CD14-positive monocyte (primary cell): Measurements from ENCODE around the gene WDR89. TPM values are rescaled to one million over a fixed set of nuclear protein-coding genes. Genes with fewer than 3 reads are reported as not detected.
"Not testable (repeated sequence)": the region's sequence is repeated elsewhere in the genome, so short reads cannot be mapped to it uniquely, and the experiment has no call there.

Source experiments
- DNase-seq, 3 donors: peaks; one replicate each; pipeline ENCODE4 v3.0.0-alpha.2; 2011 to 2022
- H2AFZ ChIP-seq: 2 replicates; pipeline ENCODE4 v1.6.0; 2012; ENCODE audit warnings: mild to moderate bottlenecking, low read depth, low read length, inconsistent platforms; ENCODE audit not compliant: insufficient read depth, poor library complexity, severe bottlenecking
- H3K27ac ChIP-seq, 2 donors: 1 replicate in 1 of 2; 2 replicates in 1 of 2; pipeline ENCODE4 v1.5.1; 2012 to 2013; ENCODE audit warnings: low read length in 2 of 2, control low read depth in 1 of 2, inconsistent platforms in 1 of 2, low read depth in 1 of 2, mild to moderate bottlenecking in 1 of 2
- H3K27me3 ChIP-seq, 2 donors: one replicate each; pipeline versions ENCODE4 v1.6.0 to v1.6.1; 2011 to 2013; ENCODE audit warnings: low read length in 2 of 2; ENCODE audit not compliant: control insufficient read depth in 2 of 2, insufficient read depth in 2 of 2
- H3K36me3 ChIP-seq, 2 donors: replicated peaks in 1 of 2; 1 replicate in 1 of 2; 2 replicates in 1 of 2; pipeline versions ENCODE4 v1.5.1 to v1.6.1; 2012 to 2013; ENCODE audit warnings: low read length in 2 of 2, control low read depth in 1 of 2, inconsistent platforms in 1 of 2, mild to moderate bottlenecking in 1 of 2; ENCODE audit not compliant: insufficient read depth in 2 of 2, control insufficient read depth in 1 of 2
- H3K4me1 ChIP-seq, 2 donors: 1 replicate in 1 of 2; 2 replicates in 1 of 2; pipeline versions ENCODE4 v1.5.1 to v1.6.1; 2012 to 2013; ENCODE audit warnings: low read length in 2 of 2, control low read depth in 1 of 2, inconsistent platforms in 1 of 2, mild to moderate bottlenecking in 1 of 2, moderate library complexity in 1 of 2; ENCODE audit not compliant: insufficient read depth in 2 of 2, control insufficient read depth in 1 of 2
- H3K4me2 ChIP-seq: replicated peaks from 2 replicates; pipeline ENCODE3; 2012; ENCODE audit warnings: low read length, moderate library complexity, mild to moderate bottlenecking; ENCODE audit not compliant: poor library complexity, severe bottlenecking; ENCODE audit errors: extremely low read depth
- H3K4me3 ChIP-seq, 3 experiments: fragments of 200-600 bp in 1 of 3; sonication (generic) in 1 of 3; replicated peaks in 1 of 3; 1 replicate in 2 of 3; 2 replicates in 1 of 3; pipeline ENCODE4 v1.5.1; 2011 to 2013; ENCODE audit warnings: low read length in 3 of 3, mild to moderate bottlenecking in 3 of 3, control low read depth in 2 of 3, low read depth in 2 of 3, inconsistent platforms in 1 of 3, moderate library complexity in 1 of 3
- H3K79me2 ChIP-seq: 2 replicates; pipeline ENCODE4 v1.6.0; 2012; ENCODE audit warnings: mild to moderate bottlenecking, control low read depth, inconsistent platforms, low read length, moderate library complexity; ENCODE audit not compliant: insufficient read depth
- H3K9ac ChIP-seq: 2 replicates; pipeline ENCODE4 v1.6.0; 2017; ENCODE audit warnings: low read length, mild to moderate bottlenecking; ENCODE audit not compliant: insufficient read depth, poor library complexity, severe bottlenecking
- H3K9me3 ChIP-seq, 2 donors: replicated peaks in 1 of 2; 1 replicate in 1 of 2; 2 replicates in 1 of 2; pipeline versions ENCODE4 v1.5.1 to v1.6.1; 2012 to 2013; ENCODE audit warnings: low read length in 2 of 2, control low read depth in 1 of 2; ENCODE audit not compliant: control insufficient read depth in 1 of 2, insufficient read depth in 1 of 2
- H4K20me1 ChIP-seq: 2 replicates; pipeline ENCODE4 v1.6.0; 2012; ENCODE audit warnings: mild to moderate bottlenecking, low read length, control low read depth, moderate library complexity; ENCODE audit not compliant: insufficient read depth
- H3K27ac Mint-ChIP-seq, 7 donors: one replicate each; pipeline ENCODE4 v1.8.0; 2020; ENCODE audit warnings: mild to moderate bottlenecking in 7 of 7, mixed read lengths in 7 of 7, moderate library complexity in 6 of 7, inconsistent platforms in 2 of 7
- H3K27me3 Mint-ChIP-seq, 3 donors: one replicate each; pipeline ENCODE4 v1.8.0; 2021 to 2022; ENCODE audit warnings: low read depth in 3 of 3, mild to moderate bottlenecking in 3 of 3, mixed read lengths in 3 of 3, moderate library complexity in 3 of 3, inconsistent platforms in 1 of 3
- H3K36me3 Mint-ChIP-seq, 2 donors: one replicate each; pipeline ENCODE4 v1.8.0; 2020; ENCODE audit warnings: mixed read lengths in 2 of 2, inconsistent platforms in 1 of 2, mild to moderate bottlenecking in 1 of 2
- H3K4me1 Mint-ChIP-seq: one replicate; pipeline ENCODE4 v1.8.0; 2020; ENCODE audit warnings: mild to moderate bottlenecking, mixed read lengths
- H3K4me3 Mint-ChIP-seq, 2 donors: one replicate each; pipeline ENCODE4 v1.8.0; 2020; ENCODE audit warnings: mild to moderate bottlenecking in 2 of 2, mixed read lengths in 2 of 2, moderate library complexity in 1 of 2
- H3K9me3 Mint-ChIP-seq, 7 donors: one replicate each; pipeline ENCODE4 v1.8.0; 2020 to 2022; ENCODE audit warnings: mixed read lengths in 7 of 7, mild to moderate bottlenecking in 6 of 7, moderate library complexity in 6 of 7, inconsistent platforms in 2 of 7
- WGBS: methylation state at CpG from one replicate; pipeline ENCODE4 v1.1.5; 2013; ENCODE audit warnings: missing lambda C conversion rate; ENCODE audit not compliant: insufficient coverage; 5-methylcytosine and 5-hydroxymethylcytosine counted together
- intact Hi-C, 2 donors: fragments of 100-400 bp; cut with micrococcal nuclease; formaldehyde crosslinking; loops; one replicate each; pipeline versions ENCODE4 v1.15.0 to v1.15.1; 2023
- polyA plus RNA-seq, 3 donors: library from polyadenylated mRNA; depleted of rRNA in 1 of 3; unstranded in 2 of 3; stranded (reverse) in 1 of 3; fragments of 300-500 nt in 2 of 3; fragments of >200 nt in 1 of 3; fragmentation: Illumina TruSeq in 2 of 3; gene quantifications; 1 replicate in 2 of 3; 2 replicates in 1 of 3; pipeline ENCODE4 v1.2.3, GENCODE V29; 2012 to 2021
- TF ChIP-seq, protein P1 (sequence below): fragments of 200-600 bp; IDR thresholded peaks from one replicate; pipeline ENCODE4 v1.8.0; 2022; ENCODE audit warnings: antibody characterized with exemption, mild to moderate bottlenecking

Gene WDR89
- polyA plus RNA-seq, 3 donors, result 2.1 to 3.6 (median 2.2) TPM

GRCh38 chr14:63624701-63625100, 17.0 kb downstream of the WDR89 start:
- H3K4me3 Mint-ChIP-seq, result no peak overlapping the region
- TF ChIP-seq, protein P1, sequence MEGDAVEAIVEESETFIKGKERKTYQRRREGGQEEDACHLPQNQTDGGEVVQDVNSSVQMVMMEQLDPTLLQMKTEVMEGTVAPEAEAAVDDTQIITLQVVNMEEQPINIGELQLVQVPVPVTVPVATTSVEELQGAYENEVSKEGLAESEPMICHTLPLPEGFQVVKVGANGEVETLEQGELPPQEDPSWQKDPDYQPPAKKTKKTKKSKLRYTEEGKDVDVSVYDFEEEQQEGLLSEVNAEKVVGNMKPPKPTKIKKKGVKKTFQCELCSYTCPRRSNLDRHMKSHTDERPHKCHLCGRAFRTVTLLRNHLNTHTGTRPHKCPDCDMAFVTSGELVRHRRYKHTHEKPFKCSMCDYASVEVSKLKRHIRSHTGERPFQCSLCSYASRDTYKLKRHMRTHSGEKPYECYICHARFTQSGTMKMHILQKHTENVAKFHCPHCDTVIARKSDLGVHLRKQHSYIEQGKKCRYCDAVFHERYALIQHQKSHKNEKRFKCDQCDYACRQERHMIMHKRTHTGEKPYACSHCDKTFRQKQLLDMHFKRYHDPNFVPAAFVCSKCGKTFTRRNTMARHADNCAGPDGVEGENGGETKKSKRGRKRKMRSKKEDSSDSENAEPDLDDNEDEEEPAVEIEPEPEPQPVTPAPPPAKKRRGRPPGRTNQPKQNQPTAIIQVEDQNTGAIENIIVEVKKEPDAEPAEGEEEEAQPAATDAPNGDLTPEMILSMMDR, result no peak
- H3K4me1 Mint-ChIP-seq, result no peaks in the 10 kb centered on the region
- Histone ChIP-seq H3K4me1 (no peaks in the 10 kb centered on the region), H3K4me2 (no peak overlapping the region), H3K27ac (no peak overlapping the region), H3K9me3 (no peaks in the 10 kb centered on the region), H3K79me2 (no peaks in the 10 kb centered on the region), H3K9ac (no peak overlapping the region), H3K27me3 (no peaks in the 10 kb centered on the region), H2AFZ (no peak overlapping the region), H3K36me3 (peaks cover 5 to 20% of the 10 kb centered on the region in 2 donors), H4K20me1 (no peaks in the 10 kb centered on the region), H3K4me3 (no peak overlapping the region)
- no peak overlapping the region for H3K27ac Mint-ChIP-seq
- 100% methylated on average over 1 of the region's 4 CpGs for WGBS
- DNase-seq, result no peak
- no peaks in the 10 kb centered on the region for H3K27me3 Mint-ChIP-seq
- H3K36me3 Mint-ChIP-seq, result peaks cover 27 to 45% of the 10 kb centered on the region in 2 donors
- intact Hi-C loops, result loop anchor here in 1 of 2 donors (10.0 kb wide), 1 partner anchor 140 kb away; no protein-coding TSS in a partner anchor
- H3K9me3 Mint-ChIP-seq, result no peaks in the 10 kb centered on the region

DNA sequence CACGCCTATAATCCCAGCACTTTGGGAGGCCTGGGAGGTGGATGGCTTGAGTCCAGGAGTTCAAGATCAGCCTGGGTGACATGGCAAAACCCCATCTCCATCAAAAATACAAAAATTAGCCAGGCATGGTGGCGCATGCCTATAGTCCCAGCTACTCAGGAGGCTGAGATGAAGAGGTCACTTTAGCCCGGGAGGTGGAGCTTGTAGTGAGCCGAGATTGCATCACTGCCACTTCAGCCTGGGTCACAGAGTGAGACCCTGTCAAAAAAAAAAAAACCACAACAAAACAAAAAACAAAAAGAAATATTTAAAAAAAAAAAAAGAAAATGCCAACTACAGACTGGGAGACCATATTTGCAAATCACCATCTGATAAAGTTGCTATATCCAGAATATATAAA, 17.5 kb downstream of the WDR89 start:
- Histone ChIP-seq H3K4me2 (no peak overlapping the region), H3K4me3 (no peak overlapping the region), H3K9ac (no peak overlapping the region), H3K4me1 (no peaks in the 10 kb centered on the region), H3K36me3 (peaks cover 5 to 21% of the 10 kb centered on the region in 2 donors), H2AFZ (no peak overlapping the region), H3K9me3 (no peaks in the 10 kb centered on the region), H3K79me2 (no peaks in the 10 kb centered on the region), H3K27ac (no peak overlapping the region), H4K20me1 (no peaks in the 10 kb centered on the region), H3K27me3 (no peaks in the 10 kb centered on the region)
- peak overlapping the region in 2 of 7 donors; percentile 37 to 81 for H3K27ac Mint-ChIP-seq
- no peak overlapping the region for H3K4me3 Mint-ChIP-seq
- intact Hi-C loops, result loop anchor here in 1 of 2 donors (10.0 kb wide), 1 partner anchor 141 kb away; no protein-coding TSS in a partner anchor
- no peaks in the 10 kb centered on the region for H3K9me3 Mint-ChIP-seq
- TF ChIP-seq, protein P1, result no peak
- peaks cover 23 to 44% of the 10 kb centered on the region in 2 donors for H3K36me3 Mint-ChIP-seq
- no peak for DNase-seq
- no peaks in the 10 kb centered on the region for H3K27me3 Mint-ChIP-seq
- 80% methylated on average over 1 of the region's 4 CpGs for WGBS
- H3K4me1 Mint-ChIP-seq, result no peaks in the 10 kb centered on the region

DNA sequence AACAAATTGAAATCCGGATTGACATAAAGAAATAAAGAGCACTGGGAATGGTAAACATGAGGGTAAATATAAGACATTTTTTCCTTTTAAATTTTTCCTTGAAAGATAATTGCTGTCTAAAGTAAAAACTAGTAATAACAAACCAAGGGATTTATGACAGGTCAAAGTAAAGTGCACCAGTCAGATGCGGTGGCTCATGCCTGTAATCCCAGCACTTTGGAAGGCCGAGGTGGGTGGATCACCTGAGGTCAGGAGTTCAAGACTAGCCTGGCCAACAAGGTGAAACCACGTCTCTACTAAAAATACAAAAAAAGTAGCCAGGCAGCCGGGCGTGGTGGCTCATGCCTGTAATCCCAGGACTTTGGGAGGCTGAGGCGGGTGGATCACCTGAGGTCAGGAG, 19.7 kb downstream of the WDR89 start:
- not testable (repeated sequence) for H3K4me1 ChIP-seq, H3K27me3 ChIP-seq, H3K4me3 ChIP-seq, H2AFZ ChIP-seq, H4K20me1 ChIP-seq, H3K79me2 ChIP-seq, H3K9me3 ChIP-seq, H3K9me3 Mint-ChIP-seq, H3K27ac ChIP-seq, H3K27me3 Mint-ChIP-seq, H3K4me1 Mint-ChIP-seq, H3K27ac Mint-ChIP-seq, H3K4me2 ChIP-seq, H3K9ac ChIP-seq, H3K4me3 Mint-ChIP-seq, DNase-seq
- H3K36me3 Mint-ChIP-seq, result peaks cover 30 to 48% of the 10 kb centered on the region in 2 donors
- H3K36me3 ChIP-seq, result peaks cover 3 to 37% of the 10 kb centered on the region in 2 donors
- 98% methylated on average over 6 of the region's 7 CpGs for WGBS
- intact Hi-C loops, result loop anchor here in 1 of 2 donors (10.0 kb wide), 1 partner anchor 143 kb away; no protein-coding TSS in a partner anchor
